SH-SY5Y (cell line): ENCODE results near the gene CLEC12A.

Experiments
- GATA2 ChIP-seq: IDR thresholded peaks from 2 replicates; pipeline ENCODE4 v1.6.1; 2011; ENCODE audit warnings: mild to moderate bottlenecking, low read depth, low read length
- GATA3 ChIP-seq: IDR thresholded peaks from 2 replicates; pipeline ENCODE4 v1.6.1; 2011; ENCODE audit warnings: low read depth, mild to moderate bottlenecking, low read length, moderate library complexity

- TF ChIP-seq GATA2 (no peak), GATA3 (no peak)
Measured at GRCh38 chr12:10031321-10031720, 60.1 kb downstream of the CLEC12A start.
